PC-9 (cell line): ENCODE data around the gene DLGAP4.

Experiments
- CTCF ChIP-seq: fragments of 200-600 bp; sonication (generic); conservative IDR thresholded peaks from 2 replicates; pipeline ENCODE4 v1.6.1; 2017; ENCODE audit warnings: mixed run types, antibody characterized with exemption, mild to moderate bottlenecking, moderate library complexity
- EZH2 ChIP-seq: fragments of 200-600 bp; sonication (generic); IDR thresholded peaks from 2 replicates; pipeline ENCODE4 v1.8.0; 2017; ENCODE audit warnings: antibody characterized with exemption, low read depth

GRCh38 chr20:36462440-36463211 lies 156.5 kb downstream of the DLGAP4 start:
- TF ChIP-seq CTCF (no peak), EZH2 (no peak)
